SK-N-SH treated with all-trans-retinoic acid at 6 μM for 48 hours (cell line): ENCODE results near the gene FOXRED2.
A peak's percentile ranks its signal among the peaks of the same experiment; 100 is the strongest.

ENCODE experiments used
- ATAC-seq: fragments of 200-7000 bp; cut with Tn5 transposase; 3 replicates; pipeline ENCODE4 v1.9.1; 2020; ENCODE audit warnings: mild to moderate bottlenecking, moderate library complexity
- ARNTL ChIP-seq: fragments of 450-650 bp; formaldehyde crosslinking; IDR thresholded peaks from 2 replicates; pipeline ENCODE4 v1.5.0; 2020; ENCODE audit warnings: low read depth, mild to moderate bottlenecking, moderate library complexity, borderline replicate concordance
- BACH2 ChIP-seq: fragments of 250-450 bp; sonication (Bioruptor Pico); IDR thresholded peaks from 2 replicates; pipeline ENCODE4 v1.9.0; 2021; ENCODE audit warnings: mild to moderate bottlenecking, borderline replicate concordance
- CSDC2 ChIP-seq: fragments of 250-450 bp; sonication (Bioruptor Pico); IDR thresholded peaks from 2 replicates; pipeline ENCODE4 v1.5.0; 2020; ENCODE audit warnings: mild to moderate bottlenecking, moderate library complexity
- CSRNP3 ChIP-seq: fragments of 250-450 bp; sonication (Bioruptor Pico); IDR thresholded peaks from 2 replicates; pipeline ENCODE4 v1.5.1; 2021; ENCODE audit warnings: mild to moderate bottlenecking, moderate library complexity
- ESRRG ChIP-seq: fragments of 250-450 bp; sonication (Bioruptor Pico); IDR thresholded peaks from 2 replicates; pipeline ENCODE4 v1.6.1; 2021; ENCODE audit warnings: mild to moderate bottlenecking
- GLIS3 ChIP-seq: fragments of 250-450 bp; sonication (Bioruptor Pico); IDR thresholded peaks from 2 replicates; pipeline ENCODE4 v1.5.0; 2020; ENCODE audit warnings: mild to moderate bottlenecking, moderate library complexity
- ISL1 ChIP-seq: fragments of 250-450 bp; sonication (Bioruptor Pico); IDR thresholded peaks from 2 replicates; pipeline ENCODE4 v2.1.2; 2022; ENCODE audit warnings: mild to moderate bottlenecking, moderate library complexity
- OSR1 ChIP-seq: fragments of 250-450 bp; sonication (Bioruptor Pico); IDR thresholded peaks from 2 replicates; pipeline ENCODE4 v1.8.0; 2022; ENCODE audit warnings: moderate library complexity, mild to moderate bottlenecking, inconsistent platforms
- PATZ1 ChIP-seq: fragments of 250-450 bp; sonication (Bioruptor Pico); IDR thresholded peaks from 2 replicates; pipeline ENCODE4 v1.8.0; 2020; ENCODE audit warnings: mild to moderate bottlenecking, moderate library complexity, borderline replicate concordance
- RARB ChIP-seq: fragments of 250-450 bp; sonication (Bioruptor Pico); IDR thresholded peaks from 2 replicates; pipeline ENCODE4 v1.8.0; 2021; ENCODE audit warnings: mild to moderate bottlenecking, moderate library complexity
- SNAI2 ChIP-seq: fragments of 250-450 bp; sonication (Bioruptor Pico); IDR thresholded peaks from 2 replicates; pipeline ENCODE4 v1.5.0; 2020; ENCODE audit warnings: mild to moderate bottlenecking, moderate library complexity
- TCF4 ChIP-seq: fragments of 250-450 bp; sonication (Bioruptor Pico); IDR thresholded peaks from 2 replicates; pipeline ENCODE4 v1.8.0; 2021; ENCODE audit warnings: mild to moderate bottlenecking, moderate library complexity, borderline replicate concordance
- ZC3H10 ChIP-seq: fragments of 250-450 bp; sonication (Bioruptor Pico); IDR thresholded peaks from 2 replicates; pipeline ENCODE4 v1.5.1; 2021; ENCODE audit warnings: mild to moderate bottlenecking, moderate library complexity
- ZFP3 ChIP-seq: fragments of 250-450 bp; sonication (Bioruptor Pico); IDR thresholded peaks from 2 replicates; pipeline ENCODE4 v1.5.0; 2020; ENCODE audit warnings: mild to moderate bottlenecking, moderate library complexity
- ZFP30 ChIP-seq: fragments of 450-650 bp; formaldehyde crosslinking; IDR thresholded peaks from 2 replicates; pipeline ENCODE4 v1.5.0; 2022; ENCODE audit warnings: mild to moderate bottlenecking, moderate library complexity
- ZNF565 ChIP-seq: fragments of 450-650 bp; formaldehyde crosslinking; conservative IDR thresholded peaks from 2 replicates; pipeline ENCODE4 v1.5.0; 2020; ENCODE audit warnings: low read depth, mild to moderate bottlenecking, moderate library complexity
- ZNF70 ChIP-seq: fragments of 450-650 bp; formaldehyde crosslinking; IDR thresholded peaks from 2 replicates; pipeline ENCODE4 v1.5.0; 2020; ENCODE audit warnings: mild to moderate bottlenecking, moderate library complexity
- ZNF8 ChIP-seq: fragments of 450-650 bp; formaldehyde crosslinking; IDR thresholded peaks from 2 replicates; pipeline ENCODE4 v1.5.0; 2020; ENCODE audit warnings: mild to moderate bottlenecking, moderate library complexity
- TF ChIP-seq, protein P1 (sequence below): fragments of 250-450 bp; sonication (Bioruptor Pico); IDR thresholded peaks from 2 replicates; pipeline ENCODE4 v1.5.0; 2020; ENCODE audit warnings: mild to moderate bottlenecking, moderate library complexity
- TF ChIP-seq, protein P2 (sequence below): fragments of 250-450 bp; sonication (Bioruptor Pico); IDR thresholded peaks from 2 replicates; pipeline ENCODE4 v1.5.1; 2020; ENCODE audit warnings: low read depth, mild to moderate bottlenecking, moderate library complexity

The FOXRED2 gene

GRCh38 chr22:36512333-36512732, 5.5 kb upstream of the FOXRED2 start (continued):
- no peak for TF ChIP-seq BACH2
- TF ChIP-seq OSR1 = no peak
- TF ChIP-seq ESRRG (CRISPR knock-in tag) = no peak

- TF ChIP-seq SNAI2 (CRISPR knock-in tag) (no peak), ZFP3 (no peak), ZFP30 (CRISPR knock-in tag) (no peak), CSRNP3 (no peak), ZNF8 (CRISPR knock-in tag) (no peak), TCF4 (CRISPR knock-in tag) (no peak), ISL1 (CRISPR knock-in tag) (no peak), ZNF70 (CRISPR knock-in tag) (no peak), PATZ1 (CRISPR knock-in tag) (no peak)
- TF ChIP-seq, protein P1, sequence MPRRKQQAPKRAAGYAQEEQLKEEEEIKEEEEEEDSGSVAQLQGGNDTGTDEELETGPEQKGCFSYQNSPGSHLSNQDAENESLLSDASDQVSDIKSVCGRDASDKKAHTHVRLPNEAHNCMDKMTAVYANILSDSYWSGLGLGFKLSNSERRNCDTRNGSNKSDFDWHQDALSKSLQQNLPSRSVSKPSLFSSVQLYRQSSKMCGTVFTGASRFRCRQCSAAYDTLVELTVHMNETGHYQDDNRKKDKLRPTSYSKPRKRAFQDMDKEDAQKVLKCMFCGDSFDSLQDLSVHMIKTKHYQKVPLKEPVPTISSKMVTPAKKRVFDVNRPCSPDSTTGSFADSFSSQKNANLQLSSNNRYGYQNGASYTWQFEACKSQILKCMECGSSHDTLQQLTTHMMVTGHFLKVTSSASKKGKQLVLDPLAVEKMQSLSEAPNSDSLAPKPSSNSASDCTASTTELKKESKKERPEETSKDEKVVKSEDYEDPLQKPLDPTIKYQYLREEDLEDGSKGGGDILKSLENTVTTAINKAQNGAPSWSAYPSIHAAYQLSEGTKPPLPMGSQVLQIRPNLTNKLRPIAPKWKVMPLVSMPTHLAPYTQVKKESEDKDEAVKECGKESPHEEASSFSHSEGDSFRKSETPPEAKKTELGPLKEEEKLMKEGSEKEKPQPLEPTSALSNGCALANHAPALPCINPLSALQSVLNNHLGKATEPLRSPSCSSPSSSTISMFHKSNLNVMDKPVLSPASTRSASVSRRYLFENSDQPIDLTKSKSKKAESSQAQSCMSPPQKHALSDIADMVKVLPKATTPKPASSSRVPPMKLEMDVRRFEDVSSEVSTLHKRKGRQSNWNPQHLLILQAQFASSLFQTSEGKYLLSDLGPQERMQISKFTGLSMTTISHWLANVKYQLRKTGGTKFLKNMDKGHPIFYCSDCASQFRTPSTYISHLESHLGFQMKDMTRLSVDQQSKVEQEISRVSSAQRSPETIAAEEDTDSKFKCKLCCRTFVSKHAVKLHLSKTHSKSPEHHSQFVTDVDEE (CRISPR knock-in tag) = no peak
- TF ChIP-seq, all 23 proteins: peak for 0
- ATAC-seq = peak; percentile 64
These were observed 4.4 kb upstream of the FOXRED2 start for GRCh38 chr22:36510966-36511881.

DNA sequence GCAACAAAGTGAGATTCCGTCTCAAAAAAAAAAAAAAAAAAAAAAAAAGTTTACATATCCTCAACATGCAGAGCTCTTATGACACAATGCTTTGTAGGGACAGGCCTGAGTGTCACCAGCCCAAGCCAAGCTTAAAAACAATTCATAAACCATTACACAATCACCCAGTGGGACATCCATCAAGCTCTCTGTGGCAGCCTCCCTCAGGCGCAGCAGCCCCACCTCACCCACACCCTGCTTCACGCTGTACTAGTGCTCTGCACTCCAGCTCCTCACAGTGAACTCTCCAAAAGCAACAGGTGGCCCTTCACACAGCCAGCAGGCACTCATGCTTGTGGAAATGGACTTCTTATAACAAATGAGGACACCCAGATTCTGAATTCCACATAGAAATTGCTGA, 3.5 kb upstream of the FOXRED2 start:
- TF ChIP-seq ZC3H10 (CRISPR knock-in tag) = no peak
- no peak for TF ChIP-seq ZNF70 (CRISPR knock-in tag)
- TF ChIP-seq PATZ1 (CRISPR knock-in tag) = no peak
- no peak for TF ChIP-seq ZFP30 (CRISPR knock-in tag)
- TF ChIP-seq GLIS3 = no peak
- no peak for TF ChIP-seq ISL1 (CRISPR knock-in tag)
- no peak for TF ChIP-seq BACH2
- TF ChIP-seq CSDC2 (CRISPR knock-in tag) = no peak
- no peak for TF ChIP-seq SNAI2 (CRISPR knock-in tag)
- TF ChIP-seq, protein P2, sequence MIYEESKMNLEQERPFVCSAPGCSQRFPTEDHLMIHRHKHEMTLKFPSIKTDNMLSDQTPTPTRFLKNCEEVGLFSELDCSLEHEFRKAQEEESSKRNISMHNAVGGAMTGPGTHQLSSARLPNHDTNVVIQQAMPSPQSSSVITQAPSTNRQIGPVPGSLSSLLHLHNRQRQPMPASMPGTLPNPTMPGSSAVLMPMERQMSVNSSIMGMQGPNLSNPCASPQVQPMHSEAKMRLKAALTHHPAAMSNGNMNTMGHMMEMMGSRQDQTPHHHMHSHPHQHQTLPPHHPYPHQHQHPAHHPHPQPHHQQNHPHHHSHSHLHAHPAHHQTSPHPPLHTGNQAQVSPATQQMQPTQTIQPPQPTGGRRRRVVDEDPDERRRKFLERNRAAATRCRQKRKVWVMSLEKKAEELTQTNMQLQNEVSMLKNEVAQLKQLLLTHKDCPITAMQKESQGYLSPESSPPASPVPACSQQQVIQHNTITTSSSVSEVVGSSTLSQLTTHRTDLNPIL (CRISPR knock-in tag) = no peak
- no peak for TF ChIP-seq TCF4 (CRISPR knock-in tag)
- no peak for TF ChIP-seq ZNF565 (CRISPR knock-in tag)
- no peak for TF ChIP-seq RARB (CRISPR knock-in tag)
- TF ChIP-seq ZNF8 (CRISPR knock-in tag) = no peak
- TF ChIP-seq ARNTL (CRISPR knock-in tag) = no peak
- TF ChIP-seq, protein P1 (CRISPR knock-in tag) = no peak
- no peak for TF ChIP-seq ESRRG (CRISPR knock-in tag)
- no peak for TF ChIP-seq ZFP3
- TF ChIP-seq, all 23 proteins: peak for 0
- ATAC-seq = no peak
